Body of pancreas (tissue), 4 donors: ENCODE measurements around the gene SRSF7.

ENCODE experiments used
- CTCF ChIP-seq, 7 experiments: fragments of 450-650 bp in 4 of 7; fragments of 200-600 bp in 3 of 7; sonication (generic) in 3 of 7; IDR thresholded peaks; one replicate each; pipeline ENCODE4 v1.5.1; 2016 to 2019; ENCODE audit warnings: antibody characterized with exemption in 7 of 7
- POLR2A ChIP-seq, 3 donors: fragments of 450-650 bp; IDR thresholded peaks; one replicate each; pipeline ENCODE4 v1.6.1; 2016; ENCODE audit warnings: antibody characterized with exemption in 3 of 3, mild to moderate bottlenecking in 2 of 3

- TF ChIP-seq CTCF (IDR thresholded peaks at IDR 0.05) (no peak), POLR2A (IDR thresholded peaks at IDR 0.05) (no peak)
These were observed 8.2 kb downstream of the SRSF7 start for GRCh38 chr2:38742797-38743559.
